Kidney (tissue), 14 donors: Measurements from ENCODE around the gene THUMPD1. TPM values are rescaled to one million over a fixed set of nuclear protein-coding genes. Genes with fewer than 3 reads are reported as not detected.
"Not testable (repeated sequence)": the region's sequence is repeated elsewhere in the genome, so short reads cannot be mapped to it uniquely, and the experiment has no call there.

Experiments used
- DNase-seq, 5 donors: peaks; one replicate each; pipeline ENCODE4 v3.0.0-alpha.2; 2013 to 2020
- FAIRE-seq: peaks from 2 replicates; lab custom pipeline; 2012; peaks lifted over from hg19 to GRCh38; lab: Jason Lieb, UNC
- H3K27ac ChIP-seq, 2 donors: one replicate each; pipeline ENCODE4 v1.7.0; 2013; ENCODE audit warnings: low read depth in 2 of 2, low read length in 2 of 2, inconsistent platforms in 1 of 2
- H3K27me3 ChIP-seq: one replicate; pipeline ENCODE4 v1.7.1; 2013; ENCODE audit warnings: low read length, inconsistent platforms; ENCODE audit not compliant: control insufficient read depth, insufficient read depth
- H3K36me3 ChIP-seq, 3 donors: one replicate each; pipeline versions ENCODE4 v1.7.0 to v1.7.1; 2013; ENCODE audit warnings: low read length in 3 of 3, control low read depth in 1 of 3, inconsistent platforms in 1 of 3; ENCODE audit not compliant: insufficient read depth in 3 of 3, control insufficient read depth in 2 of 3
- H3K4me1 ChIP-seq, 3 donors: one replicate each; pipeline versions ENCODE4 v1.7.0 to v1.7.1; 2013; ENCODE audit warnings: low read length in 3 of 3, inconsistent platforms in 1 of 3, low read depth in 1 of 3; ENCODE audit not compliant: control insufficient read depth in 2 of 3, insufficient read depth in 2 of 3
- H3K4me3 ChIP-seq, 3 donors: one replicate each; pipeline versions ENCODE4 v1.7.0 to v1.8.1; 2013; ENCODE audit warnings: low read length in 3 of 3, control low read depth in 1 of 3, inconsistent platforms in 1 of 3
- H3K9ac ChIP-seq, 3 donors: one replicate each; pipeline versions ENCODE4 v1.7.0 to v1.7.1; 2013; ENCODE audit warnings: low read length in 3 of 3, control low read depth in 1 of 3, inconsistent platforms in 1 of 3
- H3K9me3 ChIP-seq, 3 donors: one replicate each; pipeline versions ENCODE4 v1.7.0 to v1.7.1; 2013; ENCODE audit warnings: low read length in 3 of 3, control low read depth in 1 of 3, inconsistent platforms in 1 of 3; ENCODE audit not compliant: control insufficient read depth in 2 of 3, insufficient read depth in 1 of 3
- intact Hi-C: fragments of 100-400 bp; cut with DNase I; formaldehyde crosslinking; loops from one replicate; pipeline ENCODE4 v1.11.1; 2022
- polyA plus RNA-seq: library from polyadenylated mRNA; stranded (reverse); fragments of 350-450 nt; fragmentation: Illumina TruSeq; extraction: RNeasy Lipid Tissue Mini Kit (QIAGEN cat#74804); gene quantifications from one replicate; pipeline ENCODE4 v1.2.3, GENCODE V29; 2014; ENCODE audit warnings: low read depth, low replicate concordance; ENCODE audit not compliant: insufficient read depth
- total RNA-seq: library from RNA; stranded (reverse); fragmentation: NEBNext Ultra II Directional; extraction: Animal tissue kit (Norgen Biotek cat#: 25700); gene quantifications from one replicate; pipeline ENCODE4 v1.2.1, GENCODE V29; 2021
- TF ChIP-seq, protein P1 (sequence below): IDR thresholded peaks from 3 replicates; pipeline ENCODE4 v1.5.1; 2012; ENCODE audit warnings: mild to moderate bottlenecking, moderate library complexity, borderline replicate concordance; ENCODE audit not compliant: insufficient read depth; ENCODE audit errors: extremely low read depth
- donor health status: control.
- donor health status: control.
- donor health status: control.
- donor health status: control.
- donor health status: control.
- donor health status: DM: yes; HTN: yes; CAD: no.
- donor health status: Normal renal cell carcinoma (clear cell type).

Gene THUMPD1
- total and polyA plus RNA-seq, 2 donors from 2014 or later, result 16.8 to 45.8 TPM

- TF ChIP-seq, protein P1, sequence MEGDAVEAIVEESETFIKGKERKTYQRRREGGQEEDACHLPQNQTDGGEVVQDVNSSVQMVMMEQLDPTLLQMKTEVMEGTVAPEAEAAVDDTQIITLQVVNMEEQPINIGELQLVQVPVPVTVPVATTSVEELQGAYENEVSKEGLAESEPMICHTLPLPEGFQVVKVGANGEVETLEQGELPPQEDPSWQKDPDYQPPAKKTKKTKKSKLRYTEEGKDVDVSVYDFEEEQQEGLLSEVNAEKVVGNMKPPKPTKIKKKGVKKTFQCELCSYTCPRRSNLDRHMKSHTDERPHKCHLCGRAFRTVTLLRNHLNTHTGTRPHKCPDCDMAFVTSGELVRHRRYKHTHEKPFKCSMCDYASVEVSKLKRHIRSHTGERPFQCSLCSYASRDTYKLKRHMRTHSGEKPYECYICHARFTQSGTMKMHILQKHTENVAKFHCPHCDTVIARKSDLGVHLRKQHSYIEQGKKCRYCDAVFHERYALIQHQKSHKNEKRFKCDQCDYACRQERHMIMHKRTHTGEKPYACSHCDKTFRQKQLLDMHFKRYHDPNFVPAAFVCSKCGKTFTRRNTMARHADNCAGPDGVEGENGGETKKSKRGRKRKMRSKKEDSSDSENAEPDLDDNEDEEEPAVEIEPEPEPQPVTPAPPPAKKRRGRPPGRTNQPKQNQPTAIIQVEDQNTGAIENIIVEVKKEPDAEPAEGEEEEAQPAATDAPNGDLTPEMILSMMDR, result no peak
- H3K4me3 ChIP-seq, result no peak overlapping the region
- DNase-seq, result no peak
- intact Hi-C loops, result no loop called here
- peaks cover 0 to 4% (median 0%) of the 10 kb centered on the region in 3 donors for H3K36me3 ChIP-seq
- peaks cover 0 to 16% (median 5%) of the 10 kb centered on the region in 3 donors for H3K4me1 ChIP-seq
- no peak overlapping the region for H3K9ac ChIP-seq
- H3K27me3 ChIP-seq, result no peaks in the 10 kb centered on the region
- no peak overlapping the region for H3K27ac ChIP-seq
- H3K9me3 ChIP-seq, result no peaks in the 10 kb centered on the region
- no peak for FAIRE-seq
These were observed 24.7 kb upstream of the THUMPD1 start for GRCh38 chr16:20766294-20766693.

GRCh38 chr16:20765732-20766131, 24.1 kb upstream of the THUMPD1 start:
- peaks cover 0 to 19% (median 5%) of the 10 kb centered on the region in 3 donors for H3K4me1 ChIP-seq
- no peak overlapping the region for H3K27ac ChIP-seq
- intact Hi-C loops, result no loop called here
- H3K9ac ChIP-seq, result no peak overlapping the region
- H3K4me3 ChIP-seq, result peak overlapping the region in 2 of 3 donors; percentile 3 to 65
- FAIRE-seq (no peak), DNase-seq (no peak)
- peaks cover 0 to 4% (median 0%) of the 10 kb centered on the region in 3 donors for H3K36me3 ChIP-seq
- H3K9me3 ChIP-seq, result no peaks in the 10 kb centered on the region
- no peaks in the 10 kb centered on the region for H3K27me3 ChIP-seq
- TF ChIP-seq, protein P1, result no peak

GRCh38 chr16:20764448-20764847, 22.8 kb upstream of the THUMPD1 start:
- H3K36me3 ChIP-seq, DNase-seq, FAIRE-seq, intact Hi-C loops, H3K27me3 ChIP-seq, H3K9me3 ChIP-seq: not testable (repeated sequence)
- peak overlapping the region; percentile 35 to 65 (median 42) for H3K4me3 ChIP-seq
- peaks cover 3 to 31% (median 5%) of the 10 kb centered on the region in 3 donors for H3K4me1 ChIP-seq
- peak overlapping the region in 1 of 2 donors; percentile 76 for H3K27ac ChIP-seq
- peak overlapping the region in 1 of 3 donors; percentile 55 for H3K9ac ChIP-seq

GRCh38 chr16:20763461-20764232, 22.0 kb upstream of the THUMPD1 start, which contains the start of gene ACSM3:
TSS of gene ACSM3 (plus strand) at chr16:20764014. CDS start at chr16:20770035, 6,021 bp downstream.
- Histone ChIP-seq H3K9me3 (no peaks in the 10 kb centered on the region), H3K9ac (peak within 1 kb of the TSS; percentile 10 to 63 (median 52)), H3K27me3 (no peaks in the 10 kb centered on the region), H3K36me3 (no peaks in the 10 kb centered on the region), H3K4me1 (peaks cover 3 to 31% (median 5%) of the 10 kb centered on the region in 3 donors), H3K4me3 (peak within 1 kb of the TSS; percentile 54 to 68 (median 65)), H3K27ac (peak within 1 kb of the TSS; percentile 88 to 92)
- intact Hi-C loops, result no loop called here
- FAIRE-seq, result peak; percentile 99
- peak; percentile 47 to 98 (median 88) for DNase-seq
- TF ChIP-seq, protein P1, result no peak
